Measurements from ENCODE around the gene DLG2.
"Not testable (repeated sequence)": the region's sequence is repeated elsewhere in the genome, so short reads cannot be mapped to it uniquely, and the experiment has no call there.

DLG2 gene

GRCh38 chr11:85045716-85046115, 581.4 kb downstream of the DLG2 start:
- in situ Hi-C loops (cut with MboI; ENCODE audit: low sequenced_read_pairs): no loop called here

- in situ Hi-C loops (cut with MboI; ENCODE audit: low sequenced_read_pairs): no loop called here
Measured at GRCh38 chr11:85044911-85045310, 582.2 kb downstream of the DLG2 start.

- in situ Hi-C loops (cut with MboI; ENCODE audit: low sequenced_read_pairs): no loop called here
Measured at GRCh38 chr11:85042361-85042760, 584.8 kb downstream of the DLG2 start.

GRCh38 chr11:85040166-85040565, 587.0 kb downstream of the DLG2 start:
- in situ Hi-C loops (cut with MboI; ENCODE audit: low sequenced_read_pairs): no loop called here

- in situ Hi-C loops (cut with MboI; ENCODE audit: low sequenced_read_pairs): no loop called here
Measured at GRCh38 chr11:85029964-85030363, 597.2 kb downstream of the DLG2 start.

- in situ Hi-C loops (cut with MboI; ENCODE audit: low sequenced_read_pairs): no loop called here
Measured at GRCh38 chr11:85028329-85029101, 598.6 kb downstream of the DLG2 start.

- in situ Hi-C loops (cut with MboI; ENCODE audit: low sequenced_read_pairs): no loop called here
Measured at GRCh38 chr11:85027346-85027745, 599.8 kb downstream of the DLG2 start.

GRCh38 chr11:85021058-85021457, 606.1 kb downstream of the DLG2 start:
- in situ Hi-C loops (cut with MboI; ENCODE audit: low sequenced_read_pairs): no loop called here

- in situ Hi-C loops (cut with MboI; ENCODE audit: low sequenced_read_pairs): no loop called here
Measured at GRCh38 chr11:84993386-84993785, 633.8 kb downstream of the DLG2 start.

GRCh38 chr11:84990141-84990540, 637.0 kb downstream of the DLG2 start:
- in situ Hi-C loops (cut with MboI; ENCODE audit: low sequenced_read_pairs): no loop called here

- in situ Hi-C loops (cut with MboI; ENCODE audit: low sequenced_read_pairs): not testable (repeated sequence)
Measured at GRCh38 chr11:84987686-84988187, 639.4 kb downstream of the DLG2 start.

GRCh38 chr11:84981301-84981700, 645.8 kb downstream of the DLG2 start:
- in situ Hi-C loops (cut with MboI; ENCODE audit: low sequenced_read_pairs): no loop called here

- in situ Hi-C loops (cut with MboI; ENCODE audit: low sequenced_read_pairs): no loop called here
Measured at GRCh38 chr11:84969103-84969502, 658.0 kb downstream of the DLG2 start.

GRCh38 chr11:84965484-84965883, 661.7 kb downstream of the DLG2 start:
- in situ Hi-C loops (cut with MboI; ENCODE audit: low sequenced_read_pairs): no loop called here

- in situ Hi-C loops (cut with MboI; ENCODE audit: low sequenced_read_pairs): no loop called here
Measured at GRCh38 chr11:84963240-84963639, 663.9 kb downstream of the DLG2 start.

GRCh38 chr11:84962018-84962417, 665.1 kb downstream of the DLG2 start:
- in situ Hi-C loops (cut with MboI; ENCODE audit: low sequenced_read_pairs): no loop called here

GRCh38 chr11:84958295-84958694, 668.8 kb downstream of the DLG2 start:
- in situ Hi-C loops (cut with MboI; ENCODE audit: low sequenced_read_pairs): no loop called here

GRCh38 chr11:84950569-84951270, 676.4 kb downstream of the DLG2 start:
- in situ Hi-C loops (cut with MboI; ENCODE audit: low sequenced_read_pairs): no loop called here

- in situ Hi-C loops (cut with MboI; ENCODE audit: low sequenced_read_pairs): no loop called here
Measured at GRCh38 chr11:84947970-84948580, 679.1 kb downstream of the DLG2 start.

- in situ Hi-C loops (cut with MboI; ENCODE audit: low sequenced_read_pairs): no loop called here
Measured at GRCh38 chr11:84947070-84947469, 680.1 kb downstream of the DLG2 start.

GRCh38 chr11:84930863-84931262, 696.3 kb downstream of the DLG2 start:
- in situ Hi-C loops (cut with MboI; ENCODE audit: low sequenced_read_pairs): no loop called here

GRCh38 chr11:84929738-84930137, 697.4 kb downstream of the DLG2 start:
- in situ Hi-C loops (cut with MboI; ENCODE audit: low sequenced_read_pairs): no loop called here

Data from HL-60/S4 treated with phorbol 12-myristate 13-acetate at 8.2 ng/mL for 4 days and 3 days (cell line).